Purkinje cell (primary cell): ENCODE results near the gene HSFX1. TPM values are rescaled to one million over a fixed set of nuclear protein-coding genes. Genes with fewer than 3 reads are reported as not detected.

Experiments used
- polyA plus RNA-seq: library from polyadenylated mRNA; unstranded; fragments of >200 nt; fragmentation: Nextera tagmentation; gene quantifications from 2 replicates; pipeline ENCODE4 v1.2.1, GENCODE V29; 2014

The HSFX1 gene
- not detected in 2 replicates for polyA plus RNA-seq

GRCh38 chrX:149773768-149774167 is at the start of gene HSFX1:
HSFX1 (plus strand) TSS chrX:149774068; CDS start chrX:149774682, 614 bp downstream.

GRCh38 chrX:149781727-149782126 is 7.9 kb downstream of the HSFX1 start, which contains the start of gene MAGEA9:
MAGEA9 (plus strand) TSS chrX:149781930; CDS start chrX:149786211, 4,281 bp downstream.

Other genes starting within 250 kb of the HSFX1 start
- gene EOLA1, start 233.1 kb upstream of the HSFX1 start, polyA plus RNA-seq: 8.9 and 12.2 TPM in 2 replicates
- gene HSFX3, start 224.1 kb upstream of the HSFX1 start, polyA plus RNA-seq: 0.20 and 0.27 TPM in 2 replicates
- gene MAGEA9B, start 186.6 kb upstream of the HSFX1 start, polyA plus RNA-seq: not detected in 2 replicates
- 0.89 TPM in 1 of 2 replicates, not detected in the other for gene HSFX2, start 178.8 kb upstream of the HSFX1 start, polyA plus RNA-seq
- gene TMEM185A, start 142.3 kb upstream of the HSFX1 start, polyA plus RNA-seq: 25.6 and 40.1 TPM in 2 replicates
- not detected in 2 replicates for gene MAGEA11, start 62.0 kb upstream of the HSFX1 start, polyA plus RNA-seq
- gene MAGEA9, start 7.9 kb downstream of the HSFX1 start, polyA plus RNA-seq: not detected in 2 replicates
- not detected in 2 replicates for gene MAGEA8, start 107.1 kb downstream of the HSFX1 start, polyA plus RNA-seq
- gene HSFX4, start 155.5 kb downstream of the HSFX1 start, polyA plus RNA-seq: 2.0 TPM in 1 of 2 replicates, not detected in the other
- 7.1 and 7.5 TPM in 2 replicates for gene EOLA2, start 164.4 kb downstream of the HSFX1 start, polyA plus RNA-seq